H9 (cell line): ENCODE measurements around the gene NFS1. TPM values are rescaled to one million over a fixed set of nuclear protein-coding genes. Genes with fewer than 3 reads are reported as not detected.

Experiments used
- DNase-seq: peaks from one replicate; pipeline ENCODE4 v3.0.0-alpha.2; 2017
- H2AFZ ChIP-seq: one replicate; pipeline ENCODE4 v1.6.1; 2013; ENCODE audit warnings: mild to moderate bottlenecking, low read length, control low read depth, moderate library complexity
- H2AK5ac ChIP-seq: 2 replicates; pipeline ENCODE4 v1.6.1; 2013; ENCODE audit warnings: low read length, control low read depth, mixed read lengths; ENCODE audit not compliant: insufficient read length
- H2BK120ac ChIP-seq: one replicate; pipeline ENCODE4 v1.6.1; 2013; ENCODE audit warnings: low read depth, mild to moderate bottlenecking, low read length, control low read depth, inconsistent platforms; ENCODE audit not compliant: poor library complexity, severe bottlenecking
- H2BK12ac ChIP-seq: 2 replicates; pipeline ENCODE4 v1.6.1; 2013; ENCODE audit warnings: low read length, control low read depth, mixed read lengths, low read depth; ENCODE audit not compliant: insufficient read length
- H2BK15ac ChIP-seq: 2 replicates; pipeline ENCODE4 v1.6.1; 2013; ENCODE audit warnings: low read depth, low read length, control low read depth
- H2BK20ac ChIP-seq: one replicate; pipeline ENCODE4 v1.6.1; 2013; ENCODE audit warnings: low read depth, mild to moderate bottlenecking, low read length, control low read depth, inconsistent platforms; ENCODE audit not compliant: poor library complexity, severe bottlenecking
- H2BK5ac ChIP-seq: 2 replicates; pipeline ENCODE4 v1.6.1; 2013; ENCODE audit warnings: low read length, control low read depth, mixed read lengths; ENCODE audit not compliant: insufficient read length
- H3K14ac ChIP-seq: 2 replicates; pipeline ENCODE4 v1.6.1; 2013; ENCODE audit warnings: low read length, control low read depth; ENCODE audit not compliant: insufficient read depth
- H3K18ac ChIP-seq: 2 replicates; pipeline ENCODE4 v1.6.1; 2013; ENCODE audit warnings: low read depth, mild to moderate bottlenecking, mixed read lengths, low read length, control low read depth; ENCODE audit not compliant: insufficient read length
- H3K23ac ChIP-seq: 2 replicates; pipeline ENCODE4 v1.6.1; 2013; ENCODE audit warnings: low read length, control low read depth, mixed read lengths, low read depth; ENCODE audit not compliant: insufficient read length
- H3K23me2 ChIP-seq: 2 replicates; pipeline ENCODE4 v1.6.1; 2013; ENCODE audit warnings: low read depth, mild to moderate bottlenecking, mixed read lengths, low read length, control low read depth; ENCODE audit not compliant: insufficient read length, poor library complexity, severe bottlenecking
- H3K27ac ChIP-seq: 2 replicates; pipeline ENCODE4 v1.5.1; 2013; ENCODE audit warnings: low read length, control low read depth, mixed read lengths, low read depth; ENCODE audit not compliant: insufficient read length
- H3K27me3 ChIP-seq: 2 replicates; pipeline ENCODE4 v1.6.1; 2013; ENCODE audit warnings: low read length, control low read depth, inconsistent platforms; ENCODE audit not compliant: insufficient read depth
- H3K4ac ChIP-seq: 2 replicates; pipeline ENCODE4 v1.6.1; 2013; ENCODE audit warnings: low read depth, mild to moderate bottlenecking, control low read depth, inconsistent platforms, low read length, moderate library complexity
- H3K4me1 ChIP-seq: 2 replicates; pipeline ENCODE4 v1.6.1; 2013; ENCODE audit warnings: low read length, control low read depth, inconsistent platforms; ENCODE audit not compliant: insufficient read depth
- H3K4me2 ChIP-seq: 2 replicates; pipeline ENCODE4 v1.6.1; 2013; ENCODE audit warnings: low read length, control low read depth, mixed read lengths; ENCODE audit not compliant: insufficient read length, insufficient read depth
- H3K56ac ChIP-seq: 2 replicates; pipeline ENCODE4 v1.6.1; 2013; ENCODE audit warnings: low read depth, mild to moderate bottlenecking, mixed read lengths, low read length, control low read depth; ENCODE audit not compliant: insufficient read length
- H3K79me1 ChIP-seq: 2 replicates; pipeline ENCODE4 v1.6.1; 2013; ENCODE audit warnings: low read depth, mild to moderate bottlenecking, moderate library complexity, low read length, control low read depth, inconsistent platforms; ENCODE audit not compliant: insufficient read depth, poor library complexity, severe bottlenecking
- H3K79me2 ChIP-seq: 2 replicates; pipeline ENCODE4 v1.6.1; 2013; ENCODE audit warnings: low read length, control low read depth, inconsistent platforms; ENCODE audit not compliant: insufficient read depth
- H3K9ac ChIP-seq: 2 replicates; pipeline ENCODE4 v1.6.1; 2013; ENCODE audit warnings: low read length, control low read depth, mixed read lengths; ENCODE audit not compliant: insufficient read length; ENCODE audit errors: extremely low read depth
- H3K9me3 ChIP-seq: one replicate; pipeline ENCODE4 v1.6.1; 2013; ENCODE audit warnings: low read depth, low read length, inconsistent platforms; ENCODE audit not compliant: control insufficient read depth
- H3T11ph ChIP-seq: one replicate; pipeline ENCODE4 v1.6.1; 2013; ENCODE audit warnings: mild to moderate bottlenecking, low read length, control low read depth, inconsistent platforms
- H4K20me1 ChIP-seq: one replicate; pipeline ENCODE4 v1.6.1; 2013; ENCODE audit not compliant: control insufficient read depth, insufficient read length, insufficient read depth
- H4K5ac ChIP-seq: 2 replicates; pipeline ENCODE4 v1.6.1; 2013; ENCODE audit warnings: low read depth, mild to moderate bottlenecking, mixed read lengths, low read length, control low read depth; ENCODE audit not compliant: insufficient read length
- H4K8ac ChIP-seq: replicated peaks from 2 replicates; pipeline ENCODE4 v1.6.1; 2013; ENCODE audit warnings: low read length, control low read depth, mixed read lengths, low read depth; ENCODE audit not compliant: insufficient read length
- H4K91ac ChIP-seq: 2 replicates; pipeline ENCODE4 v1.6.1; 2013; ENCODE audit warnings: low read depth, mild to moderate bottlenecking, moderate library complexity, mixed read lengths, low read length, control low read depth; ENCODE audit not compliant: insufficient read length
- H3K27ac Mint-ChIP-seq, 3 experiments: 2 replicates in 2 of 3; 3 replicates in 1 of 3; pipeline ENCODE4 v1.8.0; 2020 to 2021; ENCODE audit warnings: mixed read lengths in 3 of 3, mild to moderate bottlenecking in 1 of 3, moderate library complexity in 1 of 3
- H3K27me3 Mint-ChIP-seq: 2 replicates; pipeline ENCODE4 v1.8.0; 2021; ENCODE audit warnings: low read depth, mild to moderate bottlenecking, moderate library complexity, mixed read lengths
- H3K36me3 Mint-ChIP-seq, 3 experiments: 2 replicates in 2 of 3; 3 replicates in 1 of 3; pipeline ENCODE4 v1.8.0; 2020 to 2021; ENCODE audit warnings: low read depth in 3 of 3, mixed read lengths in 3 of 3; ENCODE audit not compliant: insufficient read depth in 1 of 3
- H3K4me1 Mint-ChIP-seq, 2 experiments: 2 replicates each; pipeline ENCODE4 v1.8.0; 2020; ENCODE audit warnings: mixed read lengths in 2 of 2
- H3K4me3 Mint-ChIP-seq, 2 experiments: 2 replicates in 1 of 2; 3 replicates in 1 of 2; pipeline ENCODE4 v1.8.0; 2020 to 2021; ENCODE audit warnings: mild to moderate bottlenecking in 2 of 2, mixed read lengths in 2 of 2, moderate library complexity in 1 of 2
- H3K9me3 Mint-ChIP-seq, 2 experiments: 2 replicates in 1 of 2; 3 replicates in 1 of 2; pipeline ENCODE4 v1.8.0; 2020; ENCODE audit warnings: mild to moderate bottlenecking in 2 of 2, mixed read lengths in 2 of 2, moderate library complexity in 1 of 2
- CTCF ChIP-seq: fragments of 200-600 bp; sonication (generic); conservative IDR thresholded peaks from 3 replicates; pipeline ENCODE4 v1.8.0; 2021; ENCODE audit warnings: antibody characterized with exemption, mild to moderate bottlenecking
- WGBS: extraction: QIAGEN DNeasy Blood & Tissue Kit; methylation state at CpG from one replicate; pipeline ENCODE4 v1.1.7; 2013; ENCODE audit warnings: missing lambda C conversion rate, low lambda C conversion rate, mixed read lengths; ENCODE audit not compliant: insufficient read length; ENCODE audit errors: extremely low coverage; 5-methylcytosine and 5-hydroxymethylcytosine counted together
- total RNA-seq: library from RNA; stranded (reverse); gene quantifications from 2 replicates; pipeline ENCODE4 v1.2.1, GENCODE V29; 2021

Gene NFS1
- total RNA-seq, 1 experiment from 2014 or later: 26.6 TPM

- no CpG with 5 or more reads among the region's 2 CpGs for WGBS
- Histone ChIP-seq H3K27ac (no peak overlapping the region), H2AFZ (no peak overlapping the region)
These were observed 63.1 kb downstream of the NFS1 start for GRCh38 chr20:35636095-35636494.

More at GRCh38 chr20:35636095-35636494, 63.1 kb downstream of the NFS1 start:
- Histone ChIP-seq H3K79me2 (peaks cover 6% of the 10 kb centered on the region; the same call in 1 of the 2 replicates), H3K23ac (no peak overlapping the region), H2BK15ac (no peak overlapping the region), H3K23me2 (no peaks in the 10 kb centered on the region), H2BK12ac (no peak overlapping the region), H4K5ac (no peak overlapping the region), H3K27me3 (no peaks in the 10 kb centered on the region), H4K20me1 (no peaks in the 10 kb centered on the region), H3K18ac (no peak overlapping the region), H3T11ph (no peak overlapping the region), H4K8ac (no peak overlapping the region), H2AK5ac (no peak overlapping the region), H3K56ac (no peak overlapping the region), H3K79me1 (no peaks in the 10 kb centered on the region), H3K4ac (no peak overlapping the region; the same call in 1 of the 2 replicates), H2BK20ac (no peak overlapping the region), H4K91ac (no peak overlapping the region), H3K4me1 (peaks cover 1% of the 10 kb centered on the region; the same call in 1 of the 2 replicates), H3K14ac (no peak overlapping the region), H2BK120ac (no peak overlapping the region), H2BK5ac (no peak overlapping the region), H3K9me3 (no peaks in the 10 kb centered on the region), H3K4me2 (no peak overlapping the region), H3K9ac (no peak overlapping the region)
- no peak for TF ChIP-seq CTCF
- Mint-ChIP-seq H3K27me3 (no peaks in the 10 kb centered on the region), H3K36me3 (peaks cover 5 to 17% (median 12%) of the 10 kb centered on the region in 3 experiments; a peak in 6 of 7 replicates), H3K27ac (no peak overlapping the region; a peak in 1 of 7 replicates), H3K4me3 (no peak overlapping the region), H3K9me3 (no peaks in the 10 kb centered on the region), H3K4me1 (peaks cover 22 to 24% of the 10 kb centered on the region in 2 experiments)
- no peak for DNase-seq
